ENCODE results near the gene RELCH.

- TF ChIP-seq EZH2 (IDR thresholded peaks at IDR 0.05; ENCODE audit: insufficient read depth, poor library complexity, severe bottlenecking) (no peak), EZH2phosphoT487 (IDR thresholded peaks at IDR 0.05; ENCODE audit: insufficient read depth, low read depth) (no peak)
These were observed 22.7 kb upstream of the RELCH start for GRCh38 chr18:62164310-62164709.
